Measurements from ENCODE around the gene CADM3. TPM values are rescaled to one million over a fixed set of nuclear protein-coding genes. Genes with fewer than 3 reads are reported as not detected.
A peak's percentile ranks its signal among the peaks of the same experiment; 100 is the strongest.

CADM3 gene
- total RNA-seq, 2 experiments from 2014 or later: not detected

DNA sequence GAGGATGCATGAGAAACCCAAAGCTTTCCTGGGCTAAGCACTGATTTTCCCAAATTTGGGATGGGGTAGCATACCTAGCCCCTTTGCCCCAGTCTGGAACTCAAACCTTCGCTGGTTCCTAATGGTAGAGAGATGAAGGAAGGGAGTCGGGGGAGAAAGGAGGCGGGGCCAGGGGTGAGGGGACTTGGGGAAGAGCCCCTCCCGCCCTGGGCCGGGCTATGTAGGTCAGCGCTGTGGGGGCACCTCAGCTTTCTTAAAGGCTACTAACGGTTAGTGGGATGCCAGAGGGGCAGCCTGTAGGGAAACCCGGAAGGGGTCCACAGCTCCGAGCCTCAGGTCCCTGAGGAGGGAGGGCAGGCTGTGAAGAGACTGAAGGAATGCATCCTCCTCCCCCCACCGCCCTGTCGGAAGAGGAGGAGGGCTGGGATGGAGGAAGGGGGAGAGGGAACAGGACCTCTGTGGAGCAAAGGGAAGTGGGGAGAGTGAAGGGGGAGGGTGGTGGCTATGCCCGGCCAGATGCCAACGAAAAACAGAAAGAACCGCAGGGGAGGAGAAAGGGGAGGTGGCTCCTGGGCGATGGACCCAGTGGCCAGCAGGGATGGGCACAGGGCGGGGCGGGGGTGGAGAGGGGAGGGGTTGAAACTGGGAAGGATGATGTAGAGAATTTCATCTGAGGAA is 1.3 kb downstream of the CADM3 start:
- peaks cover 3% of the 10 kb centered on the region for H3K4me1 Mint-ChIP-seq (ENCODE audit: low read depth)
- DNase-seq (no peak), ATAC-seq (no peak)
- H3K4me3 Mint-ChIP-seq: no peak overlapping the region
- ChIA-PET CTCF (no interaction called here), POLR2A (interaction anchor here (1.1 kb wide), 1 partner anchor 51 kb away, joined by 3 read pairs; no protein-coding TSS in a partner anchor)
- H3K27ac Mint-ChIP-seq: no peak overlapping the region
- peaks cover 58% of the 10 kb centered on the region for H3K27me3 Mint-ChIP-seq
- TF ChIP-seq, protein P1, sequence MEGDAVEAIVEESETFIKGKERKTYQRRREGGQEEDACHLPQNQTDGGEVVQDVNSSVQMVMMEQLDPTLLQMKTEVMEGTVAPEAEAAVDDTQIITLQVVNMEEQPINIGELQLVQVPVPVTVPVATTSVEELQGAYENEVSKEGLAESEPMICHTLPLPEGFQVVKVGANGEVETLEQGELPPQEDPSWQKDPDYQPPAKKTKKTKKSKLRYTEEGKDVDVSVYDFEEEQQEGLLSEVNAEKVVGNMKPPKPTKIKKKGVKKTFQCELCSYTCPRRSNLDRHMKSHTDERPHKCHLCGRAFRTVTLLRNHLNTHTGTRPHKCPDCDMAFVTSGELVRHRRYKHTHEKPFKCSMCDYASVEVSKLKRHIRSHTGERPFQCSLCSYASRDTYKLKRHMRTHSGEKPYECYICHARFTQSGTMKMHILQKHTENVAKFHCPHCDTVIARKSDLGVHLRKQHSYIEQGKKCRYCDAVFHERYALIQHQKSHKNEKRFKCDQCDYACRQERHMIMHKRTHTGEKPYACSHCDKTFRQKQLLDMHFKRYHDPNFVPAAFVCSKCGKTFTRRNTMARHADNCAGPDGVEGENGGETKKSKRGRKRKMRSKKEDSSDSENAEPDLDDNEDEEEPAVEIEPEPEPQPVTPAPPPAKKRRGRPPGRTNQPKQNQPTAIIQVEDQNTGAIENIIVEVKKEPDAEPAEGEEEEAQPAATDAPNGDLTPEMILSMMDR (IDR thresholded peaks at IDR 0.05): no peak
- intact Hi-C loops (cut with micrococcal nuclease): no loop called here
- H3K9me3 Mint-ChIP-seq: no peaks in the 10 kb centered on the region
- H3K36me3 Mint-ChIP-seq (ENCODE audit: low read depth): no peaks in the 10 kb centered on the region

DNA sequence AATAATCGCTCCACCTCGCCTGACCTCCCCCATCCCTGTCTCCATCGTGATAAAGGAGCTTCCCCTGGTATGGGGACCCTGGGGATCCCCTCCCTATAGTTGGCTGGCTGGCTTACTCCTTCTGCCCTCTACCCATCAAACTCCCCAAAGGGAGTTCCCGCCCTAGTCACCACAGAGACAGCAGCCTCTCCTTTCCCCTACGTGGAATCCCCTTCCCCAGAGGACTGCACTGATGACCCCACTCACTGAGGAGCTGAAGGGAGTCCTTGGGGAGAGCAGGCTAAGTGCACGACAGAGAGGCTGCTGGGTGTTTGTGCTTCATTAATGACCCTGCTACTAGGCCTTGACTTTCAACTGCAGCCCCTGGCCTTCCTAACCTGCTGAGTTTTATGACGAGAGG is 1.9 kb downstream of the CADM3 start:
- POLR2A ChIA-PET: interaction anchor here (1.1 kb wide), 1 partner anchor 50 kb away, joined by 3 read pairs; no protein-coding TSS in a partner anchor
- no peaks in the 10 kb centered on the region for H3K9me3 Mint-ChIP-seq
- no peak overlapping the region for H3K4me3 Mint-ChIP-seq

DNA sequence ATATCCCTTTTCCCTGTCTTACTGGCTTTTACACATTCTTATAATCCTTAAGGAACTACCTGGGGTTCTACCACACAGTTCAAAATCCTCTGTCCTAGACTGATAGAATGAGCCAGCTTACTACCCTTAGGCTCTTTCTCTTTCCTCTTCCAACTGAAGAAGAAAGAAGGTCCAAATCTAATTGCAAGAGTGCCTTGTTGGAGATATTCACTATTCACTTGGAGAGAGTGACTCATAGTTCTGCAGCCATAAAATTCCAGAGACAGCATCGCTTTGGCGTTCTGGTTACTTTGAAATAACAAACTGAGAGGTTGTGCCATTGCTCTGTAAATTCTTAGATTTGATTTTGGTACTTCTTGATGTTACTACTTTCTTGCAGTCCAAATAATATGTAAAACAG is 4.2 kb downstream of the CADM3 start:
- Mint-ChIP-seq H3K36me3 (ENCODE audit: low read depth) (no peaks in the 10 kb centered on the region), H3K27ac (no peak overlapping the region), H3K9me3 (no peaks in the 10 kb centered on the region), H3K4me3 (no peak overlapping the region), H3K4me1 (ENCODE audit: low read depth) (peaks cover 3% of the 10 kb centered on the region), H3K27me3 (peaks cover 54% of the 10 kb centered on the region)
- intact Hi-C loops (cut with micrococcal nuclease): no loop called here
- POLR2A ChIA-PET: no interaction called here
- TF ChIP-seq, protein P1 (IDR thresholded peaks at IDR 0.05): no peak
- CTCF ChIA-PET: interaction anchor here (1.9 kb wide), 1 partner anchor 20 kb away, joined by 6 read pairs; no protein-coding TSS in a partner anchor
- DNase-seq: no peak
- ATAC-seq: no peak

More for the DNA sequence above, 1.9 kb downstream of the CADM3 start:
- DNase-seq (no peak), ATAC-seq (no peak)
- TF ChIP-seq, protein P1 (IDR thresholded peaks at IDR 0.05): no peak
- Mint-ChIP-seq H3K36me3 (ENCODE audit: low read depth) (no peaks in the 10 kb centered on the region), H3K4me1 (ENCODE audit: low read depth) (peaks cover 3% of the 10 kb centered on the region), H3K27ac (no peak overlapping the region), H3K27me3 (peaks cover 53% of the 10 kb centered on the region)
- CTCF ChIA-PET: no interaction called here
- intact Hi-C loops (cut with micrococcal nuclease): no loop called here

DNA sequence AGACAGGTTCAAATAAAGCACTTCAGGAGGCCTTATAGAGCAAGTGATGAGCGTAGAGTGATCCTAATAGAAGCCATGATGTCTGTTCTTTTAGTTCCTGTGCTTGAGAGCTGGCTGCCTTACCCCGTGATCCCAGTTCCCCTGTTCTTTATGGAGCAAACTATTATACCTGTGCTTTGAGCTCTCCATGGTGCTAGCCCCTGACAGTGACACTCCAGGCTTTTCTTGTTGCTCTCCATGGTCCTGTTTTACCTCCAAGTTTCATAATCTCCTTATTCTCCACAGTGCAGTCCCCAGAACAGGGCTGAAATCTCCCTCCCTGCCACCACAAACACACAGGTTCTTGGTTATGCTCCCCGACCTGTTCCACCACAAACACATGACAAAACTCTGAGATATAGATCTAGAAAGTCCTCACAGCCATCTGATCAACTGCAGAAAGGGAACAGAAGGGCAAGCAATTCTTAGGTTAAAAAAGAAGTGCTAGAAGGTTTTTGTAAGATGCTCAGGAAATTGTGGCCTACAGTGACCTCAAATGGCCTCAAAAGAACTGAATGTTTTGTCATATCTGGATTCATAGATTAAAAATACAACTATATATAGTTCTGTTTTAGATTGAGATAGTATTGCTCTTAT is 6.0 kb downstream of the CADM3 start:
- ATAC-seq (peak; percentile 67), DNase-seq (peak; percentile 63)
- Mint-ChIP-seq H3K9me3 (no peaks in the 10 kb centered on the region), H3K4me1 (ENCODE audit: low read depth) (no peaks in the 10 kb centered on the region), H3K36me3 (ENCODE audit: low read depth) (no peaks in the 10 kb centered on the region), H3K4me3 (no peak overlapping the region), H3K27ac (no peak overlapping the region), H3K27me3 (peaks cover 60% of the 10 kb centered on the region)
- TF ChIP-seq, protein P1 (IDR thresholded peaks at IDR 0.05): no peak
- intact Hi-C loops (cut with micrococcal nuclease): no loop called here
- CTCF ChIA-PET: no interaction called here
- POLR2A ChIA-PET: no interaction called here

DNA sequence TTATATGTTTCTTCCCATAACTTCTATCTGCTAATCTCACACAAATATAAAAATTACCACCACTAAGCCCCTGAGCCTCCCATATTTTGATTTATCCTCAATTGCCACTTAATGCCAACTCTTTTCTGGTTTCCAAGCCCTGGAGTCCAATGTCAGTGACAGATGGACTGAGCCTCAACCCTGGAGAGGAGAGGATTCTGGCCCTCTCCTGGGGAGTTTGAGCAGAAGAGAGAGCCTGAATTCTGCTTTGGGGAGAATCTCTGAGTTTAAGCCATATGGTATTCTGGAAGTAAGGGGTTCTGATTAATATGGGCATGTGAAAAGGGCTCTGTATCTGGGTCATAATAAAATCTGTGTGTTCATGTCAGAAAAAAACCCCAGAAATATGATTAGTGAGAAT is 8.5 kb downstream of the CADM3 start:
- TF ChIP-seq, protein P1 (IDR thresholded peaks at IDR 0.05): no peak
- Mint-ChIP-seq H3K4me3 (no peak overlapping the region), H3K9me3 (no peaks in the 10 kb centered on the region), H3K27me3 (peaks cover 46% of the 10 kb centered on the region), H3K4me1 (ENCODE audit: low read depth) (no peaks in the 10 kb centered on the region), H3K36me3 (ENCODE audit: low read depth) (no peaks in the 10 kb centered on the region), H3K27ac (no peak overlapping the region)
- ChIA-PET POLR2A (no interaction called here), CTCF (interaction anchor here (1.9 kb wide), 1 partner anchor 34 kb away, joined by 5 read pairs; no protein-coding TSS in a partner anchor)
- intact Hi-C loops (cut with micrococcal nuclease): no loop called here
- no peak for DNase-seq
- no peak for ATAC-seq

Data from activated CD8-positive, alpha-beta T cell treated with anti-CD3 and anti-CD28 coated beads for 36 hours (primary cell).